Stimulated activated naive CD8-positive, alpha-beta T cell treated with anti-CD3 and anti-CD28 coated beads, Interleukin-15, Interleukin-2, amounts not matched to agents 100 U/mL and 50 U/mL, for 24 hours (primary cell): Measurements from ENCODE around the gene RALGPS1.
"Not testable (repeated sequence)": the region's sequence is repeated elsewhere in the genome, so short reads cannot be mapped to it uniquely, and the experiment has no call there.

Source experiments
- ATAC-seq: fragments of 150-1000 bp; cut with Tn5 transposase; one replicate; pipeline ENCODE4 v1.10.0; 2021
- DNase-seq: peaks from one replicate; pipeline ENCODE4 v3.0.0; 2021

Gene RALGPS1

GRCh38 chr9:127158786-127159324, 244.3 kb downstream of the RALGPS1 start:
- DNase-seq (no peak), ATAC-seq (no peak)

DNA sequence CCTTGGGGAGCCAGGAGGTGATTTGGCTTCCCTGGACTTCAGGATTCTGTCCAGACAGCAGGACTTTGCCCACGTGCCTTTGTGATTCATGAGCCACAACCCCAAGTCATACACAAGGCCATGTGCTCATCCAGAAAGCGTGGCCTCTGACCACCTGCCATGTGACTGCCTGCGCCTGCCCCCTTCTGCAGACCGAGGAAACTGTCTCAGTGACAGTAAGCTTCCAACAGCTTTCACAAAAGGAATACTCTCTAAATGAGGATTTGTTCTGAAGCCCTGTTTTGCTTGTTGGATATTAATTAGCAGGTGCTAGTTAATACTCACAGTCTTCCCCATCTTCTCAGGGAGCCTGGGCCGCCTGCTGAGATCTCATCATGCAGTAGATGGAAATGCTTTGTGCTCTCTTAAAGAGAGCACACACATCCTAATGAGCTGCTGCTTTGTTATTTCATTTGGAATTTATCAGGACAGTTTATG, 244.8 kb downstream of the RALGPS1 start:
- DNase-seq, result no peak
- ATAC-seq, result no peak

DNA sequence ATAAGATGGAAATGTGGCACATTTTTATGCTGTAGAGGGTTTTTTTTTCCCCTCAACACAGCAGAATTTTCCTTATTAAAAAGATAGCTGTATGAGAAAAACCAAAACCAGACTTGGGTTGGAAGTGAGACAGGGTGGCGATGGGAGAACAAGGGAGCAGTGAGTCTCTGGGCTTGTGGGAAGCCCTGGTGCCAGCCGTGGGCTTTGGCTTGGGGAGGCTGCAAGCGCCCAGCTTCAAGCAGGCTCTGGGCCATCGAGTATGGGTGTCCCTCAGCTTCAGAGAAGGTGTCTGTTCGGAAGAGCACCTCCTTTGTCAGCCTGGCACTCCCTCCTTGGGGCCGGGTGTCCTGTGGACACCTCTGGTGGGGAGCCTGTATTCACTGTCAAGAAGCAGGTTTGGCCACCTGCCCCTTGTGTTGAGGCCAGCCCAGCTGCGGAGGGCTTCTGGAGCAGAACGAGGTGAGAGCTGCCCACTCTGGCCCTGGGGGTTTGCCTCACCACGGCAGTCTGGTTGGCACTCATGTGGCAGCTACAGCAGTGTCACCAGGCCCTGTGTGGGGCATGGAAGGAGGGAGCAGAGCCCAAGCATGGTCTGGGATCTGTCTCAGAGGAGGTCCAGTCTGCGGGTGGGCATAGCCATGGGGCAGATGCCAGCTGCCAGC, 245.5 kb downstream of the RALGPS1 start:
- ATAC-seq (no peak), DNase-seq (no peak)

DNA sequence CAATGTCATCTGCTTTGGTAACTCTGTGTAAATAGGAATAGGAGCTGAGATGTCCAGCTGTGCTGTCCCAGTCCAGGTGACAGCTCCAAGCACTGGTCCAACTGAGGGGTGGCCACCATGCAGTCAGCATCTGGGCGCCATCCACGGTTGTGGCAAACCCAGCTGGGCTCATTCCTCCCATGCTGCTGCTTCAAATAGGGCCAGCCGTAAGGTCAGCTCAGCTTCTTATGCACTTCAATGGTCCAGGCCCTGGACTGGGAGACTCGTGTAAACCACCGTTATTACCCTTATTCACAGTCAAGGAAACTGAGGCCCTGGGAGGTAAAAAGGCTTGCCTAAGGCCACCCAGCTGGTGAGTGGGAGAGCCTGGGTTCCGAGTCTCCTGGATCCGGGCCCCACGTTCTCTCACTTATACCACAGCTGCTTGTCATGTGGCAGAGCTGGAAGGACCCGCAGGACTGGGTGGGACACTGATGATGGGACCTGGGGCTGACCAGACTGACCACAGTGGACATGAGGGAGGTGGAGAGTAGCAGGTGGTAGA, 246.6 kb downstream of the RALGPS1 start:
- ATAC-seq (no peak), DNase-seq (no peak)

DNA sequence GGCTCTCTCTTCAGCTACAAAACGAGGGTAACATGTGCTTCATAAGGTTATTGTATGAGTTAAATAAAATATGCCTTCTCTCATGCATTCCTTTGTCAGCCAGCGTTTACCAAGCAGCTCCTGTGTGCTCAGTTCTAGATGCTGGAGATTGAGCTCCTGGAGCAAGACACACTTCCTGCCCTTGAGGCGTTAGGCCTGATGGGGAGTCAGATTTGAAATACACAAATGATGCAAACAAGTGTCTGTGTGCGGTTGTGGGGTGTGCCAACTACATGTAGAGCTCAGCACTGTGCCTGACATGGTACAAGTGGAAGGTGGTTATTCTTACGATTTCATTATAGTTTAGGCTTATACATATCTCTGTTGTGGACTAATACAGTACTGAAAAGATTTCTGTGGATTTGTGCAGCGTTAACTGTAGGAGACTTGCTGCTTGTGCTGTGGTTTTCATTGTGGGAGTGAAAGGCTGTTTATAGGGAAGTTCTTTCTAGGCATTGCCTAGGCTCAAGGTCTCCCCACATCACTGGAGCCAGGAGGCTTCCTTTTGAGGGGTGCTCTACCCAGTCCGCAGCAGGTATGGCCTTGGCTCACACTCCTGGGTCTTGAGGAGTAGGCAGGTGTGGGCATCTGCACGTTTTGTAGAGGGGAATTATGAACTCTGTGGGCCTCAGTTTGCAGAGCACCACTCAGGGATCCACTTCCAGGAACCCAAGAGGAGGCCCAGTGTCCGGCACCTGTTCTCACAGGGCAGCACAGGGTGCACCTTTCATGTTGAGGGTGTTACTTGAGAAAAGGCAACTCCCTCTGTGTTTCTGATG, 247.7 kb downstream of the RALGPS1 start:
- no peak for ATAC-seq

GRCh38 chr9:127162864-127163365, 248.3 kb downstream of the RALGPS1 start:
- DNase-seq (no peak), ATAC-seq (no peak)

More for the DNA sequence above, 247.7 kb downstream of the RALGPS1 start:
- DNase-seq, result no peak

GRCh38 chr9:127163409-127163808, 248.8 kb downstream of the RALGPS1 start:
- peak; percentile 47 for ATAC-seq
- DNase-seq, result no peak

DNA sequence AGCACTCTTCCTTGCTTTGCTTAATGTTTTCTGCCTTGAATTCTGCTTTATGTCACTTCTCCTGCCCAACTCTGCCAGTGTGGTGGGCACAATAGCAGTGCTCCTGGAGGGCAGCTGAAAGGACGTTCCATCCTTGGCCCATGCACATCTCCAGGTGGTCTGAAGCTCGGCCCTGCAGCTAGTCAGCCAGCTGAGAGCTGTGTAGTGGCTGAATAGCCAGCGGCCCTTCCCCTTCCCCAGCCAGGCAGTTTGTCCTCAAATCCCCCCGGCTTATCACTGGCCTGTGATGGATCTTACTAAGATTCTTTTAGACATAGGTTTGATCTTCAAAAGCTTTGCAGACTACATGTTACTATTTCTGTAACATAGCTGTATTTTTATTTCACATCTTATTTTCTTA, 250.5 kb downstream of the RALGPS1 start:
- ATAC-seq (no peak), DNase-seq (no peak)

DNA sequence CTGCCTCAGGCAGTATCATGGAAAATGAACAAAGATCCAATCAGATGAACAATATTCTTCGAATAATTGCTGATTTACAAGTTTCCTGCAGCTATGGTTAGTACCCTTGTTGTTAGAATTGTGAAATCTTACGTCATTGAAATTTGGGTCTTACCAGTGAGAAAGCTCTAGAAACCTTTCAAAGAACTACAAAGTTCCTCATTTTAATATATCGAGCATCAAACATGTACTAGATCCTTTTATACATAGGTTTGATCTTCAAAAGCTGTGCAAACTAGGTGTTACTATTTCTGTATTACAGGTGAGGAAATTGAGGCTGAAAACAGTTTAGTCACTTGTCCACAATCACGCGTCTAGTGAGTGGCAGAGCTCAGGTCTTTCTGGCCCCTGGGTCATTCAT, 251.5 kb downstream of the RALGPS1 start:
- DNase-seq (no peak), ATAC-seq (no peak)

- DNase-seq (peak; percentile 13), ATAC-seq (no peak)
Measured at GRCh38 chr9:127166651-127167524, 252.3 kb downstream of the RALGPS1 start.

DNA sequence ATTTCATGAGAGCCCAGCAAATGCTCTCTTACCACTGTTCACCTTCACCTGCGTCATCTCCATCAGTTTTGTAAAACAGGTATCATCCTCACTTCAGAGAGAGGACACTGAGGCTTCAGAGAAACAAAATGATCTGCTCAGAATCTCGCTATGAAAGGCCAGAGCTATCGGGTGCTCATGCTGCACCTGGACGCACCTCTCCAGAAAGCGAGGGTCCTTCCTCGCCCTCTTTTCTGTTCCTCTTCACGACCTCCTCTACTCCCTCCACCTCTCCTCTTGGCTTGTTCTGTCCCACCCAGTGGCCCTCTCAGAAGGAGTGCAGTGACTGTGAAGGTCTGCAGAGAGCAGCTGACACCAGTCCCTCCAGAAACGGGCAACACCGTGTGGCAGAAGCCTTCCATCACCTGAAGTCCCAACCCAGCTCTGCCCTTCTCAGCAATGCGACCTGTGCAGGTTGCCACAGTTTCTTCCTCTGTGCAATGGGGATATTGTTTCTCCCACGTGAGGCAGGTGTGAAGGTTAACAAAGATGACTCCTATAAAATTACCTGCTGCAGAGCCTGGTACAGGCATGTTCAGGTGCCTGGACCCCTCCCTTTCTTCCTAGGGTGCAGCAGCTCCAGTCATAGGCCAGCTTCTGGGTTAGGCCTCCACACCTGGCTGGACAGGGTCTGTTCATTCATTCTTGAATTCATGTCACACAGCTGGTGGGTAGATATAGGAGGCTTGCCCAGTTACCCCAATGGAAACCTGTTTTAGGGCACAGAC, 253.2 kb downstream of the RALGPS1 start:
- ATAC-seq (no peak), DNase-seq (no peak)

DNA sequence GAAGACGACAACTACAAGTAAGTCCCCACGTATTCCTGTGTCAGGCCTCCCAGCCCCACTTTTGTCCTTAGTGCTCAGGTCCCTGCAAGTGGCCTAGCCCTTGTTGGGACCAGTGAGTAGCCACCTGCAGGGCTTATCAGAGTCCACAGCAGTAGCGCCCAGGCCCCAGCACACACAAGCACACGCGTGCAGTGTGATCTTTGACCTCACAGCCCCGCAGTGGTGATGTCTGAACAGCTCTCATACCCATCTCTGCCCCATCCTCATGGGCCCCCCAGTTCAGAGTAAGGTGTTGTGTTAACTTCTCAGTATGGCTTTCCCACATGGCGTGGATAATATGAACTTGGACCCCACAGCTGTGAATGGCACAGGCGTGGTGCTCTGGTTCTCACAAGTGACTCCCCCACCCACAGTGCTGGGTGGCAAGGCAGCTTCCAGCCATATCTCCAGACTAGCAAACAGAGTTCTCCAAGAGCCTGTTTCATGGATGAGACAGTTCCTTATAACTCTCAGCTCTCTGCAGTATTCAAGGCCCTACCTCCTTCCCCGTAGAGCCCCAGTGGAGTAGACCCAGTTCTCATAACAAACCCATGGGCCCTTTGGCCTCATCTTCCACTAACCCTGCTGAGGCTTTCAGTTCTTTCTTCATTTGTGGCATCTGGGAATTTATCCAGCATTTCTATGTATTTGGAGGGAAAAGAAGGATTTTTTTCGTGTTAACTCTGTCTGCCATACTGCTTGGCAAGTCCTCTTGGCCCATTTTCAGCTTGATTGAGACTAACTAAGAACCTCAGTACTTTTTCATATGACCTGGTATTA, 254.4 kb downstream of the RALGPS1 start:
- DNase-seq, result no peak
- no peak for ATAC-seq

- DNase-seq (no peak), ATAC-seq (no peak)
Measured at GRCh38 chr9:127169575-127169883, 254.9 kb downstream of the RALGPS1 start.

DNA sequence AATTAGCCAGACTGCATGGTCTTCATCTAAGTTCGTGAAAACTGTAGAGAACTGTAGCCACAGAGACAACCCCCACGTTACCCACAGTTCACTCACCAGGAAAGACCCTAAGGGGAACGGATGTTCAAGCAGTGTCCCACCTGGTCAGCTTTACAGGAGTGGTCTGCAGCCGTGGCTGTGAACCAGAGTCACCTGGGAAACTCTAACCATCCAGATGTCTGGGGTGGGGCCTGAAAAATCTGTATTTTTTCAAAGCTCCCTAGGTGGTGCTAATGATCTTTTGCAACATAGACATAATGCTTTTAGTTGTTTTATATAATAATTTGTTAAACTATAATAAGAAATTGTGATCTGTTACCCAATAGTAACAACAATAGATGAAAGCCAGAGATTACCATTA, 255.5 kb downstream of the RALGPS1 start:
- DNase-seq (no peak), ATAC-seq (no peak)

DNA sequence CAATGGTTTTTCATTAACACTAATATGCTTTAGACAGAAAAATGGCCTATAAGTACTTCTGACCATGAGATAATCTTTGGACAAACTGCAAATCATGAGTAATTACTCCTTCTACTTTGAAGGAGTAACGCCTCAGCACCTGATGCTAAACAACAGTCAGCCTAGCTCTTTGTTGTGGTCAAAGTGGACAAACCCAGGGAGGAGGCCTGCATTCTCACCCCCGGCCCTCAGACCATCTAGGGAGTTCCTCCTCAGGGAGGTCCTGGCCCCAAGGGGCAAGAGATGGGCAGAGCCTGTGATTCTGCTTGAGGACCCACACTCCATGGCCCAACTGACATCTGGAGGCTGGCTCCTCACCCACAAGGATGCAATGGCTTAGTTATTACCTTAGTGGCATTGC, 256.1 kb downstream of the RALGPS1 start:
- DNase-seq, result no peak
- ATAC-seq, result no peak

- DNase-seq, ATAC-seq: not testable (repeated sequence)
Measured at GRCh38 chr9:127171348-127171747, 256.8 kb downstream of the RALGPS1 start.

DNA sequence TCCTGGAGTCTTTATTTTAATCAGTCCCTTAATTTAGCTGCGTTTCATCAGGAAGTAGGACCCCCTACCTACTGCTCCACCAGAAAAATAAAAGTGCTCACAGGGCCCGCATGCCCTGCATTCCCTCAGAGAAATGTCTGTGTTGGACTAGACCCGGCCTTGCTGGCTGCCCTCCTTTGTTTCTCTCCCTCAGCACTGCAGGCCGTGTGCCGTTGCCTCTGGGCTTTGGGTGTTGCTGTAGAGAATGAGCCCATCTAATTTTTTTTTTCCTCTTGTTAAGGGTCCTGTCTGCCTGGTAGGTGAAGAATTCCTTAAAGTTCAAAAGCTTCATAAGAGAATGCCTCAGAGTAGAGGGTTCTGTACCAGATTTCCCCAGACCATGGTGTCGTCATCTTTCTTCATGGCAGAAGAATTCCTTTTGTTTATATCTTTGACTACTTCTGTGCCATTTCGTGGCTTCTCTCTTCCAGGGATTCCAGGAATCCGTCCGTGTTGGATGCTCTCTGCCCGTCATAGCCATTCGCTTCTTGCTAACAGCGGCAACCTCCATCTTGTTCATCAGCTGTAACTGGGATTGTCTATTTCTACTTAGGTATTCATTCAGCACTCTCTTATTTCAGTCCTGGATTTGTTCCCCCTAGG, 257.6 kb downstream of the RALGPS1 start:
- ATAC-seq (no peak), DNase-seq (no peak)

GRCh38 chr9:127173063-127173462, 258.5 kb downstream of the RALGPS1 start:
- ATAC-seq, result no peak
- DNase-seq, result no peak

DNA sequence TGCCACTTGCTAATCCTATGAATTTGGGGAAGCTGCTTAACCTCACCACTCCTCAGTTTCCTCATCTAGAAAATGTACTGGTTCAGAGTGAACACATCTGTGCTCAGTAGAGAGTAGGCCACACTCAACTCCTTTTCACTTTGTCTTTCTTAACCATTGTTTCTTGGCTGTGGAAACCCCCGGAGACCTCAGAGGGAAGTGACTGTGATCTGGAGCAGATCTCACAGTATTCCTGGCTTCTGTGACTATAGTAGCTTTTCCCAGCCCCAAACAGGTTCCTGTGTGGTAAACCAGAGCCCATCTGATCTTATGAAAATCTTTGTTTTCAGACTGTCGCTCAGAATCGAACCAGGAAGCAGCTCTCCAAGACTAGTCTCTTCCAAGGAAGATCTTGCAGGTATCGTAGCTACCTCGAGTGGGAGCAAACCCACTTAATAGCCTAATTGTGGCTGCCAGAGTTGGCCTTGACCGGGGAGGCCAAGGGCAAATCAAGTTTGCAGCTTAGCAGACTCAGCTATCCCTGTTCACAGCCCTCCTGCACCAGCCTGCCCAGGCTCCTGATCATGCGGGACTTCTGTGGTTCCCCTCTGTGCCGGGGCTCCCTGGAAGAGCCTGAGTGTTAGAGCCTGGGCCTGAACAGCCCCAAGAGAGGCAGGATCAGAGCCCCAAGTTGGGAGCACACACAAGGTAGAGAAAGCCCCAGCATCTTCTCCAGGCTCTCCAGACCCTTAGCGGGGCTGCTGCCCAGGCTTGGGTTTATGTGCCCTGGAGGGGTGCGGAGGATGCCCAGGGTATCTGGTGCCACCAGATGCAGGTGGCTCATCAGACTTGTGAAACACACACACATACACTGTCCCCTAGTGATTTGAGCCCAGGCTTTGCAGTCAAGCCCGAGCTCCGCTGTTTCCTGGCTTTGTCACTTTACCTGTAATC, 260.1 kb downstream of the RALGPS1 start:
- no peak for DNase-seq

More for the DNA sequence above, 260.1 kb downstream of the RALGPS1 start:
- no peak for ATAC-seq
